Measurements from ENCODE around the gene TMEM131.

Gene TMEM131

GRCh38 chr2:97754690-97755346 is 240.9 kb downstream of the TMEM131 start:
- DNase-seq: no peak

GRCh38 chr2:97752342-97753334 is 243.1 kb downstream of the TMEM131 start:
- DNase-seq: no peak

GRCh38 chr2:97751752-97752151 is 244.0 kb downstream of the TMEM131 start:
- no peak for DNase-seq

GRCh38 chr2:97750017-97750416 is 245.7 kb downstream of the TMEM131 start:
- no peak for DNase-seq

- DNase-seq: no peak
These were observed 246.2 kb downstream of the TMEM131 start for GRCh38 chr2:97749581-97749980.

- no peak for DNase-seq
These were observed 248.0 kb downstream of the TMEM131 start for GRCh38 chr2:97747716-97748115.

GRCh38 chr2:97747285-97747684 is 248.5 kb downstream of the TMEM131 start:
- DNase-seq: no peak

- no peak for DNase-seq
These were observed 250.1 kb downstream of the TMEM131 start for GRCh38 chr2:97745474-97746174.

GRCh38 chr2:97743913-97744312 is 251.8 kb downstream of the TMEM131 start:
- DNase-seq: no peak

GRCh38 chr2:97742381-97742847 is 253.3 kb downstream of the TMEM131 start:
- DNase-seq: peak in 1 of 2 donors; percentile 27

- DNase-seq: no peak
These were observed 254.1 kb downstream of the TMEM131 start for GRCh38 chr2:97741686-97742085.

GRCh38 chr2:97741251-97741650 is 254.5 kb downstream of the TMEM131 start:
- DNase-seq: no peak

GRCh38 chr2:97740590-97741182 is 255.1 kb downstream of the TMEM131 start:
- DNase-seq: peak; percentile 58 to 60

GRCh38 chr2:97739893-97740245 is 255.9 kb downstream of the TMEM131 start:
- no peak for DNase-seq

GRCh38 chr2:97739020-97739892 is 256.5 kb downstream of the TMEM131 start:
- DNase-seq: no peak

GRCh38 chr2:97738179-97739019 is 257.3 kb downstream of the TMEM131 start:
- no peak for DNase-seq

- DNase-seq: no peak
These were observed 258.1 kb downstream of the TMEM131 start for GRCh38 chr2:97737421-97738178.

GRCh38 chr2:97736608-97737330 is 259.0 kb downstream of the TMEM131 start:
- DNase-seq: no peak

- DNase-seq: no peak
These were observed 259.6 kb downstream of the TMEM131 start for GRCh38 chr2:97736185-97736584.

Data from inflammatory macrophage (primary cell).